IMR-90 (cell line): Measurements from ENCODE around the gene L3MBTL2. TPM values are rescaled to one million over a fixed set of nuclear protein-coding genes. Genes with fewer than 3 reads are reported as not detected.

Experiments
- ATAC-seq: fragments of 200-7000 bp; cut with Tn5 transposase; 2 replicates; pipeline ENCODE4 v1.9.1; 2020; ENCODE audit warnings: low read depth, mild to moderate bottlenecking, moderate library complexity
- BruUV-seq: library from RNA; stranded (reverse); fragments of 400-500 nt; replicated peaks from 2 replicates; lab custom pipeline; 2021; lab: Mats Ljungman, UMichigan
- CTCF ChIA-PET: fragments of 300-600 bp; formaldehyde crosslinking; extraction: SDS; loops from one replicate; lab custom pipeline; 2021; ENCODE audit warnings: antibody characterized with exemption; lab: Yijun Ruan, JAX
- POLR2A ChIA-PET: fragments of 300-600 bp; sonication (Branson Sonifier 250); formaldehyde crosslinking; loops from one replicate; lab custom pipeline; 2022; ENCODE audit warnings: antibody characterized with exemption; ENCODE audit not compliant: unreplicated experiment; lab: Charles Lee
- DNase-seq: peaks from one replicate; pipeline ENCODE4 v3.0.0; 2013
- H2AFZ ChIP-seq: replicated peaks from 2 replicates; pipeline ENCODE3; 2013; ENCODE audit warnings: low read length, mild to moderate bottlenecking; ENCODE audit not compliant: poor library complexity
- H2AK5ac ChIP-seq: 2 replicates; pipeline ENCODE4 v1.6.1; 2013; ENCODE audit warnings: low read depth, low read length, inconsistent platforms
- H2AK9ac ChIP-seq: replicated peaks from 2 replicates; pipeline ENCODE3; 2013; ENCODE audit warnings: mild to moderate bottlenecking, low read depth, low read length, moderate library complexity; ENCODE audit not compliant: poor library complexity
- H2BK120ac ChIP-seq: 2 replicates; pipeline ENCODE4 v1.6.1; 2013; ENCODE audit warnings: low read depth, low read length, inconsistent platforms
- H2BK15ac ChIP-seq: 3 replicates; pipeline ENCODE4 v1.6.1; 2013; ENCODE audit warnings: low read depth, low read length, inconsistent platforms
- H2BK20ac ChIP-seq: 2 replicates; pipeline ENCODE4 v1.6.1; 2013; ENCODE audit warnings: low read depth, mild to moderate bottlenecking, inconsistent platforms, low read length, moderate library complexity
- H2BK5ac ChIP-seq: 2 replicates; pipeline ENCODE4 v1.6.1; 2013; ENCODE audit warnings: mild to moderate bottlenecking, low read depth, low read length, inconsistent platforms; ENCODE audit not compliant: poor library complexity, severe bottlenecking
- H3K14ac ChIP-seq: replicated peaks from 2 replicates; pipeline ENCODE4 v1.6.1; 2013; ENCODE audit warnings: low read depth, low read length, inconsistent platforms
- H3K18ac ChIP-seq: 2 replicates; pipeline ENCODE4 v1.6.1; 2013; ENCODE audit warnings: low read depth, low read length, control low read depth
- H3K23ac ChIP-seq: 2 replicates; pipeline ENCODE4 v1.6.1; 2013; ENCODE audit warnings: low read depth, low read length, inconsistent platforms
- H3K27ac ChIP-seq: 2 replicates; pipeline ENCODE4 v1.5.1; 2013; ENCODE audit warnings: mild to moderate bottlenecking, control low read depth, low read length; ENCODE audit not compliant: insufficient read depth
- H3K27me3 ChIP-seq: 2 replicates; pipeline ENCODE4 v1.6.1; 2013; ENCODE audit warnings: low read length; ENCODE audit not compliant: control insufficient read depth, insufficient read depth
- H3K36me3 ChIP-seq: 2 replicates; pipeline ENCODE4 v1.6.1; 2013; ENCODE audit warnings: low read length, mixed read lengths; ENCODE audit not compliant: control insufficient read depth, insufficient read depth
- H3K4ac ChIP-seq: 2 replicates; pipeline ENCODE4 v1.6.1; 2013; ENCODE audit warnings: low read depth, low read length, inconsistent platforms
- H3K4me1 ChIP-seq: 2 replicates; pipeline ENCODE4 v1.6.1; 2013; ENCODE audit warnings: low read length, mixed read lengths; ENCODE audit not compliant: control insufficient read depth, insufficient read depth
- H3K4me2 ChIP-seq: 2 replicates; pipeline ENCODE4 v1.6.1; 2013; ENCODE audit warnings: low read depth, mild to moderate bottlenecking, control low read depth, low read length, moderate library complexity
- H3K4me3 ChIP-seq: 2 replicates; pipeline ENCODE4 v1.5.1; 2013; ENCODE audit warnings: low read depth, mild to moderate bottlenecking, control low read depth, low read length, moderate library complexity; ENCODE audit not compliant: insufficient read depth
- H3K56ac ChIP-seq: 2 replicates; pipeline ENCODE4 v1.6.1; 2013; ENCODE audit warnings: low read length, inconsistent platforms; ENCODE audit not compliant: insufficient read depth; ENCODE audit errors: extremely low read depth
- H3K79me1 ChIP-seq, 2 experiments: 2 replicates each; pipeline ENCODE4 v1.6.1; 2013; ENCODE audit warnings: low read length in 2 of 2, inconsistent platforms in 1 of 2, low read depth in 1 of 2
- H3K9ac ChIP-seq: 2 replicates; pipeline ENCODE4 v1.6.1; 2013; ENCODE audit warnings: low read depth, low read length, control low read depth
- H3K9me1 ChIP-seq: 2 replicates; pipeline ENCODE4 v1.6.1; 2013; ENCODE audit warnings: low read length, inconsistent platforms; ENCODE audit not compliant: insufficient read depth
- H3K9me3 ChIP-seq: 2 replicates; pipeline ENCODE4 v1.6.1; 2013; ENCODE audit warnings: low read length; ENCODE audit not compliant: control insufficient read depth, insufficient read depth
- H4K20me1 ChIP-seq: 2 replicates; pipeline ENCODE4 v1.6.1; 2013; ENCODE audit warnings: low read length, inconsistent platforms; ENCODE audit not compliant: insufficient read depth
- H4K5ac ChIP-seq: 2 replicates; pipeline ENCODE4 v1.6.1; 2013; ENCODE audit warnings: mild to moderate bottlenecking, low read depth, low read length, control low read depth
- H4K8ac ChIP-seq, 2 experiments: 2 replicates each; pipeline ENCODE4 v1.6.1; 2013; ENCODE audit warnings: low read depth in 2 of 2, low read length in 2 of 2, control low read depth in 1 of 2, inconsistent platforms in 1 of 2
- H4K91ac ChIP-seq: 2 replicates; pipeline ENCODE4 v1.6.1; 2013; ENCODE audit warnings: low read depth, low read length, inconsistent platforms; ENCODE audit not compliant: insufficient read depth
- BHLHE40 ChIP-seq: fragments of 150-350 bp; IDR thresholded peaks from 2 replicates; pipeline ENCODE4 v1.6.1; 2016; ENCODE audit warnings: mild to moderate bottlenecking, low read depth, low read length
- FOS ChIP-seq: fragments of 150-350 bp; IDR thresholded peaks from 2 replicates; pipeline ENCODE4 v1.6.1; 2016; ENCODE audit warnings: low read depth, low read length
- MXI1 ChIP-seq: IDR thresholded peaks from 2 replicates; pipeline ENCODE4 v1.6.1; 2012; ENCODE audit warnings: low read depth, mild to moderate bottlenecking, low read length, moderate library complexity, borderline replicate concordance
- NFE2L2 ChIP-seq: fragments of 150-350 bp; IDR thresholded peaks from 2 replicates; pipeline ENCODE4 v1.6.1; 2016; ENCODE audit warnings: low read depth, mild to moderate bottlenecking, low read length
- RAD21 ChIP-seq: IDR thresholded peaks from 2 replicates; pipeline ENCODE4 v1.6.1; 2012; ENCODE audit warnings: low read length, improper control_type of control experiment
- RCOR1 ChIP-seq: IDR thresholded peaks from 2 replicates; pipeline ENCODE4 v1.6.1; 2012; ENCODE audit warnings: mild to moderate bottlenecking, low read length, improper control_type of control experiment; ENCODE audit not compliant: insufficient replicate concordance
- RFX5 ChIP-seq: IDR thresholded peaks from 2 replicates; pipeline ENCODE4 v1.8.0; 2012; ENCODE audit warnings: low read depth, mild to moderate bottlenecking, low read length, moderate library complexity
- WGBS, 2 experiments: methylation state at CpG; one replicate each; pipeline versions ENCODE4 v1.1.5 to v1.1.7; 2013; ENCODE audit warnings: missing lambda C conversion rate in 2 of 2; ENCODE audit not compliant: insufficient read length in 1 of 2; ENCODE audit errors: extremely low coverage in 2 of 2; 5-methylcytosine and 5-hydroxymethylcytosine counted together
- dilution Hi-C: fragments of 300-500 bp; cut with HindIII; formaldehyde crosslinking; loops from one replicate; pipeline ENCODE4 v1.14.3; 2018; ENCODE audit warnings: low sequenced_read_pairs; ENCODE audit not compliant: unreplicated experiment
- in situ Hi-C: fragments of 300-500 bp; cut with MboI; formaldehyde crosslinking; loops from 3 replicates; pipeline ENCODE4 v1.14.3; 2019; ENCODE audit warnings: low sequenced_read_pairs, inconsistent platforms, mixed read lengths
- intact Hi-C: fragments of 100-400 bp; cut with micrococcal nuclease; formaldehyde crosslinking; loops from 2 replicates; pipeline ENCODE4 v1.10.0; 2022
- polyA plus RNA-seq, 3 experiments: library from polyadenylated mRNA; depleted of rRNA; stranded (reverse); fragments of >200 nt; gene quantifications; 2 replicates each; pipeline ENCODE4 v1.2.3, GENCODE V29; 2012; ENCODE audit warnings: low replicate concordance in 1 of 3
- total RNA-seq: library from RNA; depleted of rRNA; stranded (reverse); fragments of >200 nt; gene quantifications from 2 replicates; pipeline ENCODE4 v1.2.3, GENCODE V29; 2012
- TF ChIP-seq, protein P1 (sequence below): fragments of 150-350 bp; IDR thresholded peaks from 2 replicates; pipeline ENCODE4 v1.6.1; 2016; ENCODE audit warnings: low read depth, mild to moderate bottlenecking, low read length, moderate library complexity, borderline replicate concordance
- TF ChIP-seq, protein P2 (sequence below): conservative IDR thresholded peaks from 2 replicates; pipeline ENCODE4 v1.5.1; 2012; ENCODE audit warnings: mild to moderate bottlenecking, low read depth, low read length, improper control_type of control experiment

The L3MBTL2 gene
- total and polyA plus RNA-seq, 2 of the 4 experiments (the other 2 are of a cell fraction): 20.6 to 25.1 TPM

DNA sequence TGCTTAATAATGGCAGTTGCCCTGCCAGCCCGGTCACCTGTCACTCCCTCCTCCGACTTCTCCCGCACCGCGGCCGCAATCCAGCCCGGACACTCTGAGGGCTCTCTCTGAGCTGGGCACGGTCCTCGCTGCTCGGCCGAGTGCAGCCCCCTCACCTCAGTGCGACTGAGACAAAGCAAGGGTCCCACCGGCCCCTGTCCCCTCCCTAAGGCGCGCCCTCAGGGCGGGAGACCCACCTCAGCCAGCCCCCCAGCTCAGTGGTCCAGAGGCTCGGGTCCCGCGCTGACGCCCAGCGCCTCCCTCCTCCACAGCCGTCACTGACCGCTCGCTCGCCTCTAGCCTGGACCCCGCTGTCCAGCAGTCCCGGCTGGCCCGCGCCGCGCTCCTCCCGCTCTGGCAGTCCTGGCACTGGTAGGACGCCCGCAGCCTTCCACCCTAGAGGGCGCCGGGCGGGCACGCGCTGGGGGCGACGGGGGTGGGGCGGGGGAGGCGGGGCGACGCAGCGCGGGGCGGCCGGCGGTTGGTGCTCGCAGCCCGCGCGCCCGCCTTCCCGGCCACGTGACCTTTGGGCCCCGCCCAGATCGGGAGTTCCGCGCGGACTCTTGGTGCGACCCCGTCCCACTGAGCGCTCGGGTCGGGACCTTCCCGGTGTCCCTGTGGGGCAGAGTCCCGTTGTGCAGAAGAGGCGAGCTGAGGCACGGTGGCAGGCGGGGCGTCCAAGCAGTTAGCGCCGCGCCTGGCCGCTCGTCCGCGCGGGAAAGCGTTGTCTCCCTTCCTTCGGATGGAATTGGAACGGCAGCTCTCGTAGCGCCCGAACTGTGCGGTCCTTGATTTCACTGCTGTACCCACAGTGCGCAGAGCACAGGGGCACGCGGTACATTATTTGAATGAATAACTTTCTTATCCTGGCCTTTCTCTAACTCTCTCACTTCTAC is 7.8 kb upstream of the L3MBTL2 start (continued):
- TF ChIP-seq, protein P1, sequence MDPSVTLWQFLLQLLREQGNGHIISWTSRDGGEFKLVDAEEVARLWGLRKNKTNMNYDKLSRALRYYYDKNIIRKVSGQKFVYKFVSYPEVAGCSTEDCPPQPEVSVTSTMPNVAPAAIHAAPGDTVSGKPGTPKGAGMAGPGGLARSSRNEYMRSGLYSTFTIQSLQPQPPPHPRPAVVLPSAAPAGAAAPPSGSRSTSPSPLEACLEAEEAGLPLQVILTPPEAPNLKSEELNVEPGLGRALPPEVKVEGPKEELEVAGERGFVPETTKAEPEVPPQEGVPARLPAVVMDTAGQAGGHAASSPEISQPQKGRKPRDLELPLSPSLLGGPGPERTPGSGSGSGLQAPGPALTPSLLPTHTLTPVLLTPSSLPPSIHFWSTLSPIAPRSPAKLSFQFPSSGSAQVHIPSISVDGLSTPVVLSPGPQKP: no peak
- TF ChIP-seq RAD21: no peak

DNA sequence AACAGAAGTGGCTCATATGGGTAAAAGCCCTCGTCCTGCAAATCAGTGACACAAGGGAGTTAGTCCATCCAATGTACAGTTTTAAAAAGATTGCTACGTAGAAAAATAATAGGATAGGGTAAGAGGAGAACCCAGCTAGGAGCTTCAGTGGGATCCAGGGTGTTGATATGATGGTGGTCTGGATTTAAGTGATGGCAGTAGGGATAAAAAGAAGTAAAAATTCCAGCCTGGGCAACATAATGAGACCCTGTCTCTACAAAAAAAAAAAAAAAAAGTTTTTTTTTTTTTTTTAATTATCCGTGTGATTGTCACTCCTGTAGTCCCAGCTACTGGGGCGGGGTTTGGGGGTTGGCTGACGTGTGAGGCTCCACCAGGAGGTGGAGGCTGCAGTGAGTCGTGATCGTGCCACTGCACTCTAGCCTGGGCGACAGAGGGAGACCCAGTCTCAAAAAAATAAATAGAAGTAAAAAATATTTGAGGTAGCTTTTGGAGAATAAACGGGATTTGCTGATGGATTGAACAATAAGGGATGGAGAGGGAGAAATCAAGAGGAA is 7.0 kb upstream of the L3MBTL2 start:
- Histone ChIP-seq H2AK9ac (no peak overlapping the region), H3K23ac (peak overlapping the region; percentile 73), H2AK5ac (no peak overlapping the region), H2BK20ac (no peak overlapping the region), H3K4me1 (no peaks in the 10 kb centered on the region), H2BK120ac (no peak overlapping the region), H3K36me3 (no peaks in the 10 kb centered on the region), H3K4ac (no peak overlapping the region), H2AFZ (peak overlapping the region; percentile 100), H4K8ac (no peak overlapping the region), H3K56ac (0 out of 2 replicates have a peak overlapping the region, but pooled peaks have one; percentile 30), H4K91ac (no peak overlapping the region), H3K9me1 (no peaks in the 10 kb centered on the region), H4K20me1 (no peaks in the 10 kb centered on the region), H3K9me3 (no peaks in the 10 kb centered on the region), H3K79me1 (no peaks in the 10 kb centered on the region; a peak in 1 of 4 replicates), H3K18ac (no peak overlapping the region), H3K4me3 (peak overlapping the region; percentile 98), H3K4me2 (peak overlapping the region; percentile 96), H3K9ac (no peak overlapping the region; the same call in 1 of the 2 replicates), H3K14ac (0 out of 2 replicates have a peak overlapping the region, but pooled peaks have one; percentile 30), H3K27ac (no peak overlapping the region), H2BK5ac (no peak overlapping the region), H3K27me3 (peaks cover 3% of the 10 kb centered on the region; the same call in 1 of the 2 replicates), H2BK15ac (no peak overlapping the region), H4K5ac (no peak overlapping the region)
- in situ Hi-C loops (no loop called here), intact Hi-C loops (no loop called here), dilution Hi-C loops (no loop called here)
- TF ChIP-seq FOS (no peak), MXI1 (no peak), RFX5 (no peak), RCOR1 (no peak), BHLHE40 (no peak), RAD21 (no peak), NFE2L2 (no peak)
- TF ChIP-seq, protein P2, sequence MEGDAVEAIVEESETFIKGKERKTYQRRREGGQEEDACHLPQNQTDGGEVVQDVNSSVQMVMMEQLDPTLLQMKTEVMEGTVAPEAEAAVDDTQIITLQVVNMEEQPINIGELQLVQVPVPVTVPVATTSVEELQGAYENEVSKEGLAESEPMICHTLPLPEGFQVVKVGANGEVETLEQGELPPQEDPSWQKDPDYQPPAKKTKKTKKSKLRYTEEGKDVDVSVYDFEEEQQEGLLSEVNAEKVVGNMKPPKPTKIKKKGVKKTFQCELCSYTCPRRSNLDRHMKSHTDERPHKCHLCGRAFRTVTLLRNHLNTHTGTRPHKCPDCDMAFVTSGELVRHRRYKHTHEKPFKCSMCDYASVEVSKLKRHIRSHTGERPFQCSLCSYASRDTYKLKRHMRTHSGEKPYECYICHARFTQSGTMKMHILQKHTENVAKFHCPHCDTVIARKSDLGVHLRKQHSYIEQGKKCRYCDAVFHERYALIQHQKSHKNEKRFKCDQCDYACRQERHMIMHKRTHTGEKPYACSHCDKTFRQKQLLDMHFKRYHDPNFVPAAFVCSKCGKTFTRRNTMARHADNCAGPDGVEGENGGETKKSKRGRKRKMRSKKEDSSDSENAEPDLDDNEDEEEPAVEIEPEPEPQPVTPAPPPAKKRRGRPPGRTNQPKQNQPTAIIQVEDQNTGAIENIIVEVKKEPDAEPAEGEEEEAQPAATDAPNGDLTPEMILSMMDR: no peak
- ChIA-PET CTCF (no interaction called here), POLR2A (no interaction called here)
- BruUV-seq: no TSS peak
- 18 to 100% methylated on average over 1 to 4 of the region's 9 CpGs for WGBS, 2 experiments
- ATAC-seq: peak; percentile 16
- no peak for DNase-seq
